ENCODE measurements around the gene FRMD4B.

Gene FRMD4B

GRCh38 chr3:69306239-69307185 is 79.4 kb downstream of the FRMD4B start:
- Histone ChIP-seq H3K4me3 (replicated peaks; ENCODE audit: insufficient read depth, low read length) (no peak overlapping the region), H3K27me3 (ENCODE audit: insufficient read depth, poor library complexity, severe bottlenecking) (no peaks in the 10 kb centered on the region), H3K27ac (replicated peaks) (no peak overlapping the region)
- DNase-seq (ENCODE audit: low read depth in 1 of 2, low spot score in 1 of 2) = peak; percentile 63 to 66
- TF ChIP-seq POLR2AphosphoS5 (IDR thresholded peaks at IDR 0.05; ENCODE audit: low read depth) (no peak), CTCF (IDR thresholded peaks at IDR 0.05; ENCODE audit: insufficient read depth, low read length) (peak; percentile 81)

- no peak for DNase-seq (ENCODE audit: low read depth in 1 of 2, low spot score in 1 of 2)
- Histone ChIP-seq H3K27me3 (ENCODE audit: insufficient read depth, poor library complexity, severe bottlenecking) (no peaks in the 10 kb centered on the region), H3K4me3 (replicated peaks; ENCODE audit: insufficient read depth, low read length) (no peak overlapping the region), H3K27ac (replicated peaks) (no peak overlapping the region)
- no peak for TF ChIP-seq REST (IDR thresholded peaks at IDR 0.05; ENCODE audit: insufficient replicate concordance, low read depth)
- no peak for TF ChIP-seq CTCF (IDR thresholded peaks at IDR 0.05; ENCODE audit: insufficient read depth, low read length)
- TF ChIP-seq GABPA (IDR thresholded peaks at IDR 0.05; ENCODE audit: low read depth) = no peak
- no peak for TF ChIP-seq SPI1 (IDR thresholded peaks at IDR 0.05; ENCODE audit: borderline replicate concordance, low read depth)
- TF ChIP-seq POLR2AphosphoS5 (IDR thresholded peaks at IDR 0.05; ENCODE audit: low read depth) = no peak
Measured at GRCh38 chr3:69305011-69305410, 80.9 kb downstream of the FRMD4B start.

- Histone ChIP-seq H3K4me3 (replicated peaks; ENCODE audit: insufficient read depth, low read length) (no peak overlapping the region), H3K27me3 (ENCODE audit: insufficient read depth, poor library complexity, severe bottlenecking) (no peaks in the 10 kb centered on the region), H3K27ac (replicated peaks) (no peak overlapping the region)
- TF ChIP-seq GABPA (IDR thresholded peaks at IDR 0.05; ENCODE audit: low read depth) (no peak), POLR2AphosphoS5 (IDR thresholded peaks at IDR 0.05; ENCODE audit: low read depth) (no peak), REST (IDR thresholded peaks at IDR 0.05; ENCODE audit: insufficient replicate concordance, low read depth) (no peak), CTCF (IDR thresholded peaks at IDR 0.05; ENCODE audit: insufficient read depth, low read length) (no peak), SPI1 (IDR thresholded peaks at IDR 0.05; ENCODE audit: borderline replicate concordance, low read depth) (no peak)
- DNase-seq (ENCODE audit: low read depth in 1 of 2, low spot score in 1 of 2) = no peak
Measured at GRCh38 chr3:69304396-69304795, 81.5 kb downstream of the FRMD4B start.
